IMR-90 (cell line): Measurements from ENCODE around the gene CELSR1. TPM values are rescaled to one million over a fixed set of nuclear protein-coding genes. Genes with fewer than 3 reads are reported as not detected.

Experiments used
- ATAC-seq: fragments of 200-7000 bp; cut with Tn5 transposase; 2 replicates; pipeline ENCODE4 v1.9.1; 2020; ENCODE audit warnings: low read depth, mild to moderate bottlenecking, moderate library complexity
- BruUV-seq: library from RNA; stranded (reverse); fragments of 400-500 nt; replicated peaks from 2 replicates; lab custom pipeline; 2021; lab: Mats Ljungman, UMichigan
- CTCF ChIA-PET: fragments of 300-600 bp; formaldehyde crosslinking; extraction: SDS; loops from one replicate; lab custom pipeline; 2021; ENCODE audit warnings: antibody characterized with exemption; lab: Yijun Ruan, JAX
- POLR2A ChIA-PET: fragments of 300-600 bp; sonication (Branson Sonifier 250); formaldehyde crosslinking; loops from one replicate; lab custom pipeline; 2022; ENCODE audit warnings: antibody characterized with exemption; ENCODE audit not compliant: unreplicated experiment; lab: Charles Lee
- DNase-seq: peaks from one replicate; pipeline ENCODE4 v3.0.0; 2013
- H2AFZ ChIP-seq: replicated peaks from 2 replicates; pipeline ENCODE3; 2013; ENCODE audit warnings: low read length, mild to moderate bottlenecking; ENCODE audit not compliant: poor library complexity
- H2AK5ac ChIP-seq: 2 replicates; pipeline ENCODE4 v1.6.1; 2013; ENCODE audit warnings: low read depth, low read length, inconsistent platforms
- H2AK9ac ChIP-seq: replicated peaks from 2 replicates; pipeline ENCODE3; 2013; ENCODE audit warnings: mild to moderate bottlenecking, low read depth, low read length, moderate library complexity; ENCODE audit not compliant: poor library complexity
- H2BK120ac ChIP-seq: 2 replicates; pipeline ENCODE4 v1.6.1; 2013; ENCODE audit warnings: low read depth, low read length, inconsistent platforms
- H2BK15ac ChIP-seq: 3 replicates; pipeline ENCODE4 v1.6.1; 2013; ENCODE audit warnings: low read depth, low read length, inconsistent platforms
- H2BK20ac ChIP-seq: 2 replicates; pipeline ENCODE4 v1.6.1; 2013; ENCODE audit warnings: low read depth, mild to moderate bottlenecking, inconsistent platforms, low read length, moderate library complexity
- H2BK5ac ChIP-seq: 2 replicates; pipeline ENCODE4 v1.6.1; 2013; ENCODE audit warnings: mild to moderate bottlenecking, low read depth, low read length, inconsistent platforms; ENCODE audit not compliant: poor library complexity, severe bottlenecking
- H3K14ac ChIP-seq: replicated peaks from 2 replicates; pipeline ENCODE4 v1.6.1; 2013; ENCODE audit warnings: low read depth, low read length, inconsistent platforms
- H3K18ac ChIP-seq: 2 replicates; pipeline ENCODE4 v1.6.1; 2013; ENCODE audit warnings: low read depth, low read length, control low read depth
- H3K23ac ChIP-seq: 2 replicates; pipeline ENCODE4 v1.6.1; 2013; ENCODE audit warnings: low read depth, low read length, inconsistent platforms
- H3K27ac ChIP-seq: 2 replicates; pipeline ENCODE4 v1.5.1; 2013; ENCODE audit warnings: mild to moderate bottlenecking, control low read depth, low read length; ENCODE audit not compliant: insufficient read depth
- H3K27me3 ChIP-seq: 2 replicates; pipeline ENCODE4 v1.6.1; 2013; ENCODE audit warnings: low read length; ENCODE audit not compliant: control insufficient read depth, insufficient read depth
- H3K36me3 ChIP-seq: 2 replicates; pipeline ENCODE4 v1.6.1; 2013; ENCODE audit warnings: low read length, mixed read lengths; ENCODE audit not compliant: control insufficient read depth, insufficient read depth
- H3K4ac ChIP-seq: 2 replicates; pipeline ENCODE4 v1.6.1; 2013; ENCODE audit warnings: low read depth, low read length, inconsistent platforms
- H3K4me1 ChIP-seq: 2 replicates; pipeline ENCODE4 v1.6.1; 2013; ENCODE audit warnings: low read length, mixed read lengths; ENCODE audit not compliant: control insufficient read depth, insufficient read depth
- H3K4me2 ChIP-seq: 2 replicates; pipeline ENCODE4 v1.6.1; 2013; ENCODE audit warnings: low read depth, mild to moderate bottlenecking, control low read depth, low read length, moderate library complexity
- H3K4me3 ChIP-seq: 2 replicates; pipeline ENCODE4 v1.5.1; 2013; ENCODE audit warnings: low read depth, mild to moderate bottlenecking, control low read depth, low read length, moderate library complexity; ENCODE audit not compliant: insufficient read depth
- H3K56ac ChIP-seq: 2 replicates; pipeline ENCODE4 v1.6.1; 2013; ENCODE audit warnings: low read length, inconsistent platforms; ENCODE audit not compliant: insufficient read depth; ENCODE audit errors: extremely low read depth
- H3K79me1 ChIP-seq, 2 experiments: 2 replicates each; pipeline ENCODE4 v1.6.1; 2013; ENCODE audit warnings: low read length in 2 of 2, inconsistent platforms in 1 of 2, low read depth in 1 of 2
- H3K9ac ChIP-seq: 2 replicates; pipeline ENCODE4 v1.6.1; 2013; ENCODE audit warnings: low read depth, low read length, control low read depth
- H3K9me1 ChIP-seq: 2 replicates; pipeline ENCODE4 v1.6.1; 2013; ENCODE audit warnings: low read length, inconsistent platforms; ENCODE audit not compliant: insufficient read depth
- H3K9me3 ChIP-seq: 2 replicates; pipeline ENCODE4 v1.6.1; 2013; ENCODE audit warnings: low read length; ENCODE audit not compliant: control insufficient read depth, insufficient read depth
- H4K20me1 ChIP-seq: 2 replicates; pipeline ENCODE4 v1.6.1; 2013; ENCODE audit warnings: low read length, inconsistent platforms; ENCODE audit not compliant: insufficient read depth
- H4K5ac ChIP-seq: 2 replicates; pipeline ENCODE4 v1.6.1; 2013; ENCODE audit warnings: mild to moderate bottlenecking, low read depth, low read length, control low read depth
- H4K8ac ChIP-seq, 2 experiments: 2 replicates each; pipeline ENCODE4 v1.6.1; 2013; ENCODE audit warnings: low read depth in 2 of 2, low read length in 2 of 2, control low read depth in 1 of 2, inconsistent platforms in 1 of 2
- H4K91ac ChIP-seq: 2 replicates; pipeline ENCODE4 v1.6.1; 2013; ENCODE audit warnings: low read depth, low read length, inconsistent platforms; ENCODE audit not compliant: insufficient read depth
- CTCF ChIP-seq: conservative IDR thresholded peaks from 2 replicates; pipeline ENCODE4 v1.5.1; 2012; ENCODE audit warnings: mild to moderate bottlenecking, low read depth, low read length, improper control_type of control experiment
- ELK1 ChIP-seq: fragments of 150-350 bp; IDR thresholded peaks from 2 replicates; pipeline ENCODE4 v1.6.1; 2016; ENCODE audit warnings: low read depth, mild to moderate bottlenecking, low read length, moderate library complexity, borderline replicate concordance
- USF2 ChIP-seq: fragments of 150-350 bp; IDR thresholded peaks from 2 replicates; pipeline ENCODE4 v1.6.1; 2017; ENCODE audit warnings: mild to moderate bottlenecking, antibody characterized with exemption, low read length, low read depth
- WGBS, 2 experiments: methylation state at CpG; one replicate each; pipeline versions ENCODE4 v1.1.5 to v1.1.7; 2013; ENCODE audit warnings: missing lambda C conversion rate in 2 of 2; ENCODE audit not compliant: insufficient read length in 1 of 2; ENCODE audit errors: extremely low coverage in 2 of 2; 5-methylcytosine and 5-hydroxymethylcytosine counted together
- dilution Hi-C: fragments of 300-500 bp; cut with HindIII; formaldehyde crosslinking; loops from one replicate; pipeline ENCODE4 v1.14.3; 2018; ENCODE audit warnings: low sequenced_read_pairs; ENCODE audit not compliant: unreplicated experiment
- in situ Hi-C: fragments of 300-500 bp; cut with MboI; formaldehyde crosslinking; loops from 3 replicates; pipeline ENCODE4 v1.14.3; 2019; ENCODE audit warnings: low sequenced_read_pairs, inconsistent platforms, mixed read lengths
- intact Hi-C: fragments of 100-400 bp; cut with micrococcal nuclease; formaldehyde crosslinking; loops from 2 replicates; pipeline ENCODE4 v1.10.0; 2022
- polyA plus RNA-seq, 3 experiments: library from polyadenylated mRNA; depleted of rRNA; stranded (reverse); fragments of >200 nt; gene quantifications; 2 replicates each; pipeline ENCODE4 v1.2.3, GENCODE V29; 2012; ENCODE audit warnings: low replicate concordance in 1 of 3
- total RNA-seq: library from RNA; depleted of rRNA; stranded (reverse); fragments of >200 nt; gene quantifications from 2 replicates; pipeline ENCODE4 v1.2.3, GENCODE V29; 2012

CELSR1 gene
- total and polyA plus RNA-seq, 2 of the 4 experiments (the other 2 are of a cell fraction) = 0.36 to 0.82 TPM

- in situ Hi-C loops = no loop called here
Measured at GRCh38 chr22:46445771-46446420, 91.5 kb downstream of the CELSR1 start.

More at GRCh38 chr22:46445771-46446420, 91.5 kb downstream of the CELSR1 start:
- H2BK120ac ChIP-seq = no peak overlapping the region
- no peak overlapping the region for H2BK15ac ChIP-seq
- no peak overlapping the region for H3K27ac ChIP-seq
- no TSS peak for BruUV-seq
- no peak for ATAC-seq
- H3K9me1 ChIP-seq = no peaks in the 10 kb centered on the region
- no peaks in the 10 kb centered on the region for H3K9me3 ChIP-seq
- H3K14ac ChIP-seq = no peak overlapping the region
- H3K36me3 ChIP-seq = no peaks in the 10 kb centered on the region
- CTCF ChIA-PET = no interaction called here
- no peak overlapping the region for H2BK20ac ChIP-seq
- intact Hi-C loops (no loop called here), dilution Hi-C loops (no loop called here)
- 67% methylated on average over 13 of the region's 21 CpGs; no CpG with 5 or more reads in 1 of the 2 experiments for WGBS, 2 experiments
- no peak overlapping the region for H4K5ac ChIP-seq
- H2BK5ac ChIP-seq = no peak overlapping the region
- H3K4ac ChIP-seq = no peak overlapping the region
- no peak overlapping the region for H3K4me3 ChIP-seq
- peaks cover 40% of the 10 kb centered on the region for H3K27me3 ChIP-seq
- H4K8ac ChIP-seq = no peak overlapping the region
- no peak overlapping the region for H3K56ac ChIP-seq
- no peak for TF ChIP-seq CTCF
- TF ChIP-seq ELK1 = no peak
- TF ChIP-seq USF2 = no peak
- no peaks in the 10 kb centered on the region for H3K4me1 ChIP-seq
- H3K4me2 ChIP-seq = no peak overlapping the region
- H3K18ac ChIP-seq = no peak overlapping the region
- no peak overlapping the region for H2AFZ ChIP-seq
- H3K79me1 ChIP-seq = no peaks in the 10 kb centered on the region
- H3K23ac ChIP-seq = no peak overlapping the region
- H3K9ac ChIP-seq = no peak overlapping the region
- no peaks in the 10 kb centered on the region for H4K20me1 ChIP-seq
- H2AK5ac ChIP-seq = no peak overlapping the region
- H4K91ac ChIP-seq = no peak overlapping the region
- POLR2A ChIA-PET = no interaction called here
- DNase-seq = no peak
- no peak overlapping the region for H2AK9ac ChIP-seq
